Measurements from ENCODE around the gene FOXN3. TPM values are rescaled to one million over a fixed set of nuclear protein-coding genes. Genes with fewer than 3 reads are reported as not detected.

Gene FOXN3
- total and polyA plus RNA-seq, 2 experiments from 2014 or later, result 98.9 to 167 TPM

GRCh38 chr14:89171628-89172027 lies 245.4 kb downstream of the FOXN3 start:
- Histone ChIP-seq H3K79me2 (replicated peaks; ENCODE audit: insufficient read depth) (peaks cover 24% of the 10 kb centered on the region), H3F3A (replicated peaks; ENCODE audit: low read depth) (no peaks in the 10 kb centered on the region), H4K20me1 (replicated peaks; ENCODE audit: insufficient read depth) (peaks cover 7% of the 10 kb centered on the region; the same call in 1 of the 2 replicates), H3K4me1 (ENCODE audit: insufficient read depth) (no peaks in the 10 kb centered on the region), H3K4me2 (no peak overlapping the region), H3K27me3 (ENCODE audit: insufficient read depth) (no peaks in the 10 kb centered on the region), H2AFZ (no peak overlapping the region), H3K36me3 (ENCODE audit: insufficient read depth) (0 out of 2 replicates have a peak, but pooled peaks cover 22% of the 10 kb centered on the region), H3K4me3 (no peak overlapping the region), H3K9me2 (ENCODE audit: insufficient read depth) (no peaks in the 10 kb centered on the region), H3K27ac (ENCODE audit: low read depth) (no peak overlapping the region)
- peaks cover 84% of the 10 kb centered on the region for H3K36me3 Mint-ChIP-seq (ENCODE audit: low read depth)
- H3K27ac Mint-ChIP-seq, result no peak overlapping the region
- peaks cover 2% of the 10 kb centered on the region for H3K27me3 Mint-ChIP-seq (ENCODE audit: insufficient read depth, low read depth, poor library complexity)
- peaks cover 10% of the 10 kb centered on the region for H3K4me1 Mint-ChIP-seq
- H3K9me3 Mint-ChIP-seq, result peaks cover 15% of the 10 kb centered on the region; the same call in 2 of the 3 replicates
- DNase-seq (ENCODE audit: low spot score) (no peak), ATAC-seq (no peak)
- no peak overlapping the region for H3K4me3 Mint-ChIP-seq
- TF ChIP-seq JUNB (IDR thresholded peaks at IDR 0.05; ENCODE audit: unreplicated experiment), result no peak

- Mint-ChIP-seq H3K4me3 (no peak overlapping the region), H3K4me1 (peaks cover 10% of the 10 kb centered on the region), H3K36me3 (ENCODE audit: low read depth) (peaks cover 80% of the 10 kb centered on the region), H3K27me3 (ENCODE audit: insufficient read depth, low read depth, poor library complexity) (peaks cover 2% of the 10 kb centered on the region), H3K9me3 (peaks cover 15% of the 10 kb centered on the region; the same call in 2 of the 3 replicates), H3K27ac (no peak overlapping the region)
- Histone ChIP-seq H3K4me3 (no peak overlapping the region), H3K4me2 (no peak overlapping the region), H3K27ac (ENCODE audit: low read depth) (no peak overlapping the region), H3K36me3 (ENCODE audit: insufficient read depth) (0 out of 2 replicates have a peak, but pooled peaks cover 22% of the 10 kb centered on the region), H3K4me1 (ENCODE audit: insufficient read depth) (no peaks in the 10 kb centered on the region), H2AFZ (no peak overlapping the region), H4K20me1 (replicated peaks; ENCODE audit: insufficient read depth) (peaks cover 10% of the 10 kb centered on the region), H3K9me2 (ENCODE audit: insufficient read depth) (no peaks in the 10 kb centered on the region), H3K79me2 (replicated peaks; ENCODE audit: insufficient read depth) (peaks cover 20% of the 10 kb centered on the region), H3K27me3 (ENCODE audit: insufficient read depth) (no peaks in the 10 kb centered on the region), H3F3A (replicated peaks; ENCODE audit: low read depth) (no peaks in the 10 kb centered on the region)
- ATAC-seq (no peak), DNase-seq (ENCODE audit: low spot score) (no peak)
- TF ChIP-seq NANOG (IDR thresholded peaks at IDR 0.05; ENCODE audit: borderline replicate concordance) (no peak), ZNF114 (CRISPR knock-in tag; IDR thresholded peaks at IDR 0.05) (no peak), ZNF331 (CRISPR knock-in tag; IDR thresholded peaks at IDR 0.05; ENCODE audit: low read depth) (no peak), EZH2 (IDR thresholded peaks at IDR 0.05; ENCODE audit: low read depth, unreplicated experiment) (no peak), POLR2AphosphoS5 (IDR thresholded peaks at IDR 0.05; ENCODE audit: low read depth) (no peak), ETS1 (IDR thresholded peaks at IDR 0.05) (no peak), CREB1 (CRISPR knock-in tag; IDR thresholded peaks at IDR 0.05; ENCODE audit: low read depth) (no peak), STAT1 (IDR thresholded peaks at IDR 0.05; ENCODE audit: unreplicated experiment) (no peak), ZNF462 (CRISPR knock-in tag; IDR thresholded peaks at IDR 0.05) (no peak), JUNB (IDR thresholded peaks at IDR 0.05; ENCODE audit: unreplicated experiment) (no peak), EZH2phosphoT487 (IDR thresholded peaks at IDR 0.05; ENCODE audit: unreplicated experiment) (no peak)
Measured at GRCh38 chr14:89171168-89171567, 245.9 kb downstream of the FOXN3 start.

Data from GM23338 (cell line).